ENCODE results near the gene PTBP1.

- no peak for TF ChIP-seq CTCF (conservative IDR thresholded peaks at IDR 0.05 in 1 of 2, IDR thresholded peaks at IDR 0.05 in 1 of 2; ENCODE audit: low read depth in 1 of 2, low read length in 2 of 2)
- TF ChIP-seq EZH2 (IDR thresholded peaks at IDR 0.05; ENCODE audit: low read length, missing control alignments), result no peak
Observed at GRCh38 chr19:807627-808422, 10.6 kb downstream of the PTBP1 start.

Data from fibroblast of lung (primary cell).